Testis (tissue), 3 donors: ENCODE data around the gene CCDC149. TPM values are rescaled to one million over a fixed set of nuclear protein-coding genes. Genes with fewer than 3 reads are reported as not detected.

Experiments
- DNase-seq: peaks from one replicate; pipeline ENCODE4 v3.0.0-alpha.2; 2019
- H3K27ac ChIP-seq, 2 donors: fragments of 200-600 bp; sonication (generic); one replicate each; pipeline ENCODE4 v1.5.1; 2019
- H3K27me3 ChIP-seq: fragments of 200-600 bp; sonication (generic); one replicate; pipeline ENCODE4 v1.5.1; 2019
- H3K36me3 ChIP-seq: fragments of 200-600 bp; sonication (generic); one replicate; pipeline ENCODE4 v1.5.1; 2017; ENCODE audit warnings: low read depth; ENCODE audit errors: missing control alignments
- H3K4me1 ChIP-seq: fragments of 200-600 bp; sonication (generic); one replicate; pipeline ENCODE4 v1.5.1; 2019
- H3K4me3 ChIP-seq, 2 donors: fragments of 200-600 bp; sonication (generic); one replicate each; pipeline ENCODE4 v1.5.1; 2017 to 2019
- H3K9me3 ChIP-seq: fragments of 200-600 bp; sonication (generic); one replicate; pipeline ENCODE4 v1.5.1; 2017
- POLR2A ChIP-seq: fragments of 450-650 bp; IDR thresholded peaks from one replicate; pipeline ENCODE4 v1.6.1; 2017; ENCODE audit warnings: antibody characterized with exemption, mild to moderate bottlenecking, moderate library complexity
- WGBS, 2 donors: methylation state at CpG; one replicate each; pipeline ENCODE4 v1.1.5; 2018; 5-methylcytosine and 5-hydroxymethylcytosine counted together
- intact Hi-C: fragments of 100-400 bp; cut with DNase I; formaldehyde crosslinking; loops from one replicate; pipeline ENCODE4 v1.15.1; 2023; ENCODE audit warnings: low total_unique reads
- polyA plus RNA-seq: library from polyadenylated mRNA; stranded (reverse); fragments of 350-450 nt; fragmentation: Illumina TruSeq; extraction: RNeasy Lipid Tissue Mini Kit (QIAGEN cat#74804); gene quantifications from one replicate; pipeline ENCODE4 v1.2.3, GENCODE V29; 2014; ENCODE audit warnings: low read depth, low replicate concordance; ENCODE audit not compliant: insufficient read depth
- small RNA-seq, 2 donors: library from RNA; depleted of rRNA; stranded (forward); fragments of <200 nt; gene quantifications; one replicate each; pipeline ENCODE3, GENCODE V24; 2016
- total RNA-seq, 2 donors: library from RNA; depleted of rRNA; stranded (reverse); fragments of >200 nt; gene quantifications; one replicate each; pipeline ENCODE4 v1.2.3, GENCODE V29; 2016
- TF ChIP-seq, protein P1 (sequence below), 3 experiments: fragments of 450-650 bp in 2 of 3; fragments of 200-600 bp in 1 of 3; sonication (generic) in 1 of 3; IDR thresholded peaks; one replicate each; pipeline ENCODE4 v1.5.1; 2016 to 2019; ENCODE audit warnings: antibody characterized with exemption in 3 of 3, mild to moderate bottlenecking in 2 of 3, moderate library complexity in 1 of 3

CCDC149 gene
- total and polyA plus RNA-seq, 3 donors from 2014 or later, result 9.4 to 17.2 (median 12.6) TPM

GRCh38 chr4:24763631-24764297 is 149.1 kb downstream of the CCDC149 start:
- no peaks in the 10 kb centered on the region for H3K36me3 ChIP-seq
- 73 to 76% methylated on average over 5 of the region's 5 CpGs for WGBS, 2 donors
- intact Hi-C loops, result no loop called here
- H3K27ac ChIP-seq, result no peak overlapping the region
- no peaks in the 10 kb centered on the region for H3K27me3 ChIP-seq
- DNase-seq, result no peak
- H3K4me3 ChIP-seq, result no peak overlapping the region
- H3K9me3 ChIP-seq, result no peaks in the 10 kb centered on the region
- TF ChIP-seq, protein P1, sequence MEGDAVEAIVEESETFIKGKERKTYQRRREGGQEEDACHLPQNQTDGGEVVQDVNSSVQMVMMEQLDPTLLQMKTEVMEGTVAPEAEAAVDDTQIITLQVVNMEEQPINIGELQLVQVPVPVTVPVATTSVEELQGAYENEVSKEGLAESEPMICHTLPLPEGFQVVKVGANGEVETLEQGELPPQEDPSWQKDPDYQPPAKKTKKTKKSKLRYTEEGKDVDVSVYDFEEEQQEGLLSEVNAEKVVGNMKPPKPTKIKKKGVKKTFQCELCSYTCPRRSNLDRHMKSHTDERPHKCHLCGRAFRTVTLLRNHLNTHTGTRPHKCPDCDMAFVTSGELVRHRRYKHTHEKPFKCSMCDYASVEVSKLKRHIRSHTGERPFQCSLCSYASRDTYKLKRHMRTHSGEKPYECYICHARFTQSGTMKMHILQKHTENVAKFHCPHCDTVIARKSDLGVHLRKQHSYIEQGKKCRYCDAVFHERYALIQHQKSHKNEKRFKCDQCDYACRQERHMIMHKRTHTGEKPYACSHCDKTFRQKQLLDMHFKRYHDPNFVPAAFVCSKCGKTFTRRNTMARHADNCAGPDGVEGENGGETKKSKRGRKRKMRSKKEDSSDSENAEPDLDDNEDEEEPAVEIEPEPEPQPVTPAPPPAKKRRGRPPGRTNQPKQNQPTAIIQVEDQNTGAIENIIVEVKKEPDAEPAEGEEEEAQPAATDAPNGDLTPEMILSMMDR (IDR thresholded peaks at IDR 0.05), result no peak
- no peak for TF ChIP-seq POLR2A
- H3K4me1 ChIP-seq, result no peaks in the 10 kb centered on the region

Small RNAs within 50 kb of the gene (small RNA-seq; reads per million reads assigned to genes)
- gene AC006390.1, result 0 reads per million in 2 donors

Other genes with a start within 250 kb of the CCDC149 start
- gene SOD3, start 117.5 kb downstream of the CCDC149 start, total RNA-seq, result 100 to 1,000 TPM; 354 to 355 TPM
- 136 TPM for gene SOD3, start 117.5 kb downstream of the CCDC149 start, polyA plus RNA-seq
- under 1 TPM; 0.74 to 0.87 TPM for gene LGI2, start 117.9 kb upstream of the CCDC149 start, total RNA-seq
- gene LGI2, start 117.9 kb upstream of the CCDC149 start, polyA plus RNA-seq, result 3.4 TPM
- gene SEPSECS, start 247.4 kb upstream of the CCDC149 start, total RNA-seq, result 10 to 100 TPM; 18.2 to 18.3 TPM
- 12.7 TPM for gene SEPSECS, start 247.4 kb upstream of the CCDC149 start, polyA plus RNA-seq